ENCODE results near the gene GRHL1.

GRHL1 gene

GRCh38 chr2:9972621-9973479, 21.4 kb downstream of the GRHL1 start:
- DNase-seq: peak; percentile 30 to 44

GRCh38 chr2:9973690-9974089, 22.2 kb downstream of the GRHL1 start:
- no peak for DNase-seq

- DNase-seq: no peak
These were observed 22.9 kb downstream of the GRHL1 start for GRCh38 chr2:9974343-9974742.

GRCh38 chr2:9975328-9975727, 23.8 kb downstream of the GRHL1 start:
- no peak for DNase-seq

- peak; percentile 59 to 64 for DNase-seq
These were observed 24.4 kb downstream of the GRHL1 start for GRCh38 chr2:9975805-9976447.

GRCh38 chr2:9979977-9980376, 28.5 kb downstream of the GRHL1 start:
- DNase-seq: peak in 1 of 2 experiments; percentile 33

GRCh38 chr2:9980520-9980919, 29.0 kb downstream of the GRHL1 start:
- DNase-seq: no peak

- no peak for DNase-seq
These were observed 30.2 kb downstream of the GRHL1 start for GRCh38 chr2:9981655-9982054.

GRCh38 chr2:9982248-9982647, 30.8 kb downstream of the GRHL1 start:
- no peak for DNase-seq

- DNase-seq: no peak
These were observed 31.4 kb downstream of the GRHL1 start for GRCh38 chr2:9982891-9983290.

GRCh38 chr2:9983401-9984216, 32.1 kb downstream of the GRHL1 start:
- no peak for DNase-seq

- peak in 1 of 2 experiments; percentile 38 for DNase-seq
These were observed 32.8 kb downstream of the GRHL1 start for GRCh38 chr2:9984217-9984739.

GRCh38 chr2:9984871-9985480, 33.5 kb downstream of the GRHL1 start:
- DNase-seq: no peak

- no peak for DNase-seq
These were observed 34.2 kb downstream of the GRHL1 start for GRCh38 chr2:9985531-9986328.

GRCh38 chr2:9988320-9988719, 36.8 kb downstream of the GRHL1 start:
- DNase-seq: no peak

GRCh38 chr2:9990736-9991135, 39.2 kb downstream of the GRHL1 start:
- DNase-seq: no peak

- DNase-seq: no peak
These were observed 39.7 kb downstream of the GRHL1 start for GRCh38 chr2:9991221-9991620.

- DNase-seq: no peak
These were observed 40.4 kb downstream of the GRHL1 start for GRCh38 chr2:9991829-9992273.

- no peak for DNase-seq
These were observed 41.1 kb downstream of the GRHL1 start for GRCh38 chr2:9992427-9993187.

- peak in 1 of 2 experiments; percentile 21 for DNase-seq
These were observed 42.1 kb downstream of the GRHL1 start for GRCh38 chr2:9993488-9994165.

Data from activated T-cell treated with anti-CD3 and anti-CD28 coated beads, Interleukin-2, amount 50 U/mL, for 48 hours (primary cell).